ENCODE data around the gene SNX4.

DNA sequence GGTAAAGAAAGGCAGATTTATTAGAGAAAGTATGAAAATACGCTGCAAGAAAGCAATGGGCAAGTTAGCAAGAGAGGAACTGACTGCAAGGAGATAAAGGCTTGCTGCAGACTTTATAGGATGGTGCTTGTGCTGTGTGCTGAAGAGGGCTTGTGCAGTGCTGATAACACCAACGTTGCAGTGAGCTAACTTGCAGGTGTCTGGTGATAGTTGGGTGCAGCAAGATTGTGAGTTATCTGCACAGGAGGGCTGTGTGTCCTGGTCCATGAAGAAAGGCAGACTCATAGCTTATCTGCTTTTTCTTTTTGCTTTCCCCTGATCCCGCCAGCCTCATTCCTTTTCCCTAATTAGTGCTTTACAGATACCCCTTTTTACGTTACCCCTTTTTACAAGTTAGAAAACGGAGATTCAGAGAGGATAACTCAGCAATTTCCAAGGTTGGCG lies 86.9 kb downstream of the SNX4 start:
- TF ChIP-seq, protein P1, sequence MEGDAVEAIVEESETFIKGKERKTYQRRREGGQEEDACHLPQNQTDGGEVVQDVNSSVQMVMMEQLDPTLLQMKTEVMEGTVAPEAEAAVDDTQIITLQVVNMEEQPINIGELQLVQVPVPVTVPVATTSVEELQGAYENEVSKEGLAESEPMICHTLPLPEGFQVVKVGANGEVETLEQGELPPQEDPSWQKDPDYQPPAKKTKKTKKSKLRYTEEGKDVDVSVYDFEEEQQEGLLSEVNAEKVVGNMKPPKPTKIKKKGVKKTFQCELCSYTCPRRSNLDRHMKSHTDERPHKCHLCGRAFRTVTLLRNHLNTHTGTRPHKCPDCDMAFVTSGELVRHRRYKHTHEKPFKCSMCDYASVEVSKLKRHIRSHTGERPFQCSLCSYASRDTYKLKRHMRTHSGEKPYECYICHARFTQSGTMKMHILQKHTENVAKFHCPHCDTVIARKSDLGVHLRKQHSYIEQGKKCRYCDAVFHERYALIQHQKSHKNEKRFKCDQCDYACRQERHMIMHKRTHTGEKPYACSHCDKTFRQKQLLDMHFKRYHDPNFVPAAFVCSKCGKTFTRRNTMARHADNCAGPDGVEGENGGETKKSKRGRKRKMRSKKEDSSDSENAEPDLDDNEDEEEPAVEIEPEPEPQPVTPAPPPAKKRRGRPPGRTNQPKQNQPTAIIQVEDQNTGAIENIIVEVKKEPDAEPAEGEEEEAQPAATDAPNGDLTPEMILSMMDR (IDR thresholded peaks at IDR 0.05) = no peak
- no peak for TF ChIP-seq POLR2A (IDR thresholded peaks at IDR 0.05)
- no peak for TF ChIP-seq POLR2AphosphoS5 (IDR thresholded peaks at IDR 0.05; ENCODE audit: insufficient read depth in 1 of 2, low read depth in 1 of 2)
